NB4 (cell line): Measurements from ENCODE around the gene KRT222.

ENCODE experiments used
- POLR2A ChIP-seq: IDR thresholded peaks from 2 replicates; pipeline ENCODE4 v1.6.1; 2011; ENCODE audit warnings: mild to moderate bottlenecking; ENCODE audit not compliant: insufficient read length; ENCODE audit errors: extremely low read depth
- TF ChIP-seq, protein P1 (sequence below): IDR thresholded peaks from one replicate; pipeline ENCODE4 v1.5.1; 2012; ENCODE audit warnings: low read depth, low read length

DNA sequence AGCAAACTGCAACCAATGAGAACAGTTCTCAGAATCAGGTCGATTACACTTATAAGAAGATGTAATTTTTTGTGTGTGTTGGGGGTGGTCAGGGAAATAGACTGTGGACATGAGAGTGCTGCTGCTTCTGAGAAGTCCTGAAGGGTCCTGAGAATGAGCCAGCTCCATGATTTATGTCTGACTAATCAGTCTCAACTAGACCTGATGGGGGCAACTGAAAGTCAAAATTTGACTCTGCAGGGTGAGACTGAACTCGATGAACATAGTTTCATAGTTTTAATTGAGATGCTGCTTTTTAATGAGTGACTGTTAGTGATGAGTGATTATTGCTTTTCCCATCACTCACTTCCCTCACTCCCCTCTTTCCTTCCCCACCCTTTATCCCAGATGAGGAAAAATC, 54.6 kb downstream of the KRT222 start:
- TF ChIP-seq, protein P1, sequence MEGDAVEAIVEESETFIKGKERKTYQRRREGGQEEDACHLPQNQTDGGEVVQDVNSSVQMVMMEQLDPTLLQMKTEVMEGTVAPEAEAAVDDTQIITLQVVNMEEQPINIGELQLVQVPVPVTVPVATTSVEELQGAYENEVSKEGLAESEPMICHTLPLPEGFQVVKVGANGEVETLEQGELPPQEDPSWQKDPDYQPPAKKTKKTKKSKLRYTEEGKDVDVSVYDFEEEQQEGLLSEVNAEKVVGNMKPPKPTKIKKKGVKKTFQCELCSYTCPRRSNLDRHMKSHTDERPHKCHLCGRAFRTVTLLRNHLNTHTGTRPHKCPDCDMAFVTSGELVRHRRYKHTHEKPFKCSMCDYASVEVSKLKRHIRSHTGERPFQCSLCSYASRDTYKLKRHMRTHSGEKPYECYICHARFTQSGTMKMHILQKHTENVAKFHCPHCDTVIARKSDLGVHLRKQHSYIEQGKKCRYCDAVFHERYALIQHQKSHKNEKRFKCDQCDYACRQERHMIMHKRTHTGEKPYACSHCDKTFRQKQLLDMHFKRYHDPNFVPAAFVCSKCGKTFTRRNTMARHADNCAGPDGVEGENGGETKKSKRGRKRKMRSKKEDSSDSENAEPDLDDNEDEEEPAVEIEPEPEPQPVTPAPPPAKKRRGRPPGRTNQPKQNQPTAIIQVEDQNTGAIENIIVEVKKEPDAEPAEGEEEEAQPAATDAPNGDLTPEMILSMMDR = no peak
- TF ChIP-seq POLR2A = no peak
